ENCODE data around the gene TRPM6.

Gene TRPM6

DNA sequence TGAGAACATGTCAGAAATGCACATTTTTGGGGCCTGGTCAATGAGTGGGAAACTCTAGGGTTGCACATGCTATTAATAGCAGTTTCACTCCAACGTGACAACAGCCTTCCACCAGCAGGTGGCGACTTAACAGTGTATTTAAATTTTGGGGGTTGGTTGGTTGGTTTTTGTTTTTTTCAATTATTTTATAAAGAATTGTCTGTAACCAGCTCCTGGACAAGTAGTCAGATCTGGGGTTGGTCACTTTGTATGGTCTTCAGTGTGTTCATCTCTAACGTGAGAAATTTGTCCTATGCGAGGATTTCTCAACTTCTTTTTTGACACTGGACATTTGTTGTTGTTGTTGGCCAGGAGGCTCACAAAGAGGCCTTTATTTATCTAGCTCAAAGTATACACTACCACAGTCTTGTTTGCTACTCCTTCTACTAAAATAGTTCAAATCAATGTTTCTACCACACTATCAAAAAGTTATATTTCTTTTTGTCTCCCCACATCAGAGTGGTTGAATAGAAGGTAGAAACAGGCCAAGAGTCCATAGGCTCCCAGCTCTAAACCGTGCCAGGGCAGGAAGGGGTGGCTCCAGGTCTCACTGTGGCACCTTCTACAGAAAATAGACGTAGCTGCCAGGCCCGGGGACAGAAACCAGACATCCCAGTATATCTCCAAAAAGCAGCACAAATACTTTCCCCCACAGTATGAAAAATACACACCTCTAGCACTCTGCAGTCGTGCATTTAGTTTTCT, 110.4 kb downstream of the TRPM6 start:
- no peak overlapping the region for H3K4me3 ChIP-seq (replicated peaks; ENCODE audit: low read depth, low read length)
- TF ChIP-seq, protein P1, sequence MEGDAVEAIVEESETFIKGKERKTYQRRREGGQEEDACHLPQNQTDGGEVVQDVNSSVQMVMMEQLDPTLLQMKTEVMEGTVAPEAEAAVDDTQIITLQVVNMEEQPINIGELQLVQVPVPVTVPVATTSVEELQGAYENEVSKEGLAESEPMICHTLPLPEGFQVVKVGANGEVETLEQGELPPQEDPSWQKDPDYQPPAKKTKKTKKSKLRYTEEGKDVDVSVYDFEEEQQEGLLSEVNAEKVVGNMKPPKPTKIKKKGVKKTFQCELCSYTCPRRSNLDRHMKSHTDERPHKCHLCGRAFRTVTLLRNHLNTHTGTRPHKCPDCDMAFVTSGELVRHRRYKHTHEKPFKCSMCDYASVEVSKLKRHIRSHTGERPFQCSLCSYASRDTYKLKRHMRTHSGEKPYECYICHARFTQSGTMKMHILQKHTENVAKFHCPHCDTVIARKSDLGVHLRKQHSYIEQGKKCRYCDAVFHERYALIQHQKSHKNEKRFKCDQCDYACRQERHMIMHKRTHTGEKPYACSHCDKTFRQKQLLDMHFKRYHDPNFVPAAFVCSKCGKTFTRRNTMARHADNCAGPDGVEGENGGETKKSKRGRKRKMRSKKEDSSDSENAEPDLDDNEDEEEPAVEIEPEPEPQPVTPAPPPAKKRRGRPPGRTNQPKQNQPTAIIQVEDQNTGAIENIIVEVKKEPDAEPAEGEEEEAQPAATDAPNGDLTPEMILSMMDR (IDR thresholded peaks at IDR 0.05; ENCODE audit: low read length, missing control alignments): peak; percentile 79
- DNase-seq (ENCODE audit: low read depth): peak; percentile 75

DNA sequence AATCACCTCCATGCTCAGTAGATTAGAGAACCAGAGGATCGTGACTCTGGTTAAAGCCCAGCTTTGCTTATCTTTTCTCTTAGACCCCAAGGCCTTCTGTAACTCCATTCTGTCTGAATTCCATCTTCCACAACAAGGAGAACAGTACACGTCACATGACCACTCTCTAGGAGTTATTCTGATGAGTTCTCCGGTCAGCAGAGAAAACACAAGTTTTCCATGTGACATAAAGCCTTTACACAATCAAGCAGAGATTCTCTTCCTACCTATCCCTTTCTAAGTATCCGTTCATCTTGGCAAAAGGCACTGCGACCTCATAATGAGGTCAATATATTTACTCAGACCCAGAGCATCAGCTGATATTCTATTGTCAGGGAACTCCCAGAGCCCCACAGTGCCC, 112.3 kb downstream of the TRPM6 start:
- no peak for DNase-seq (ENCODE audit: low read depth)
- H3K4me3 ChIP-seq (replicated peaks; ENCODE audit: low read depth, low read length): no peak overlapping the region
- TF ChIP-seq, protein P1 (IDR thresholded peaks at IDR 0.05; ENCODE audit: low read length, missing control alignments): no peak

DNA sequence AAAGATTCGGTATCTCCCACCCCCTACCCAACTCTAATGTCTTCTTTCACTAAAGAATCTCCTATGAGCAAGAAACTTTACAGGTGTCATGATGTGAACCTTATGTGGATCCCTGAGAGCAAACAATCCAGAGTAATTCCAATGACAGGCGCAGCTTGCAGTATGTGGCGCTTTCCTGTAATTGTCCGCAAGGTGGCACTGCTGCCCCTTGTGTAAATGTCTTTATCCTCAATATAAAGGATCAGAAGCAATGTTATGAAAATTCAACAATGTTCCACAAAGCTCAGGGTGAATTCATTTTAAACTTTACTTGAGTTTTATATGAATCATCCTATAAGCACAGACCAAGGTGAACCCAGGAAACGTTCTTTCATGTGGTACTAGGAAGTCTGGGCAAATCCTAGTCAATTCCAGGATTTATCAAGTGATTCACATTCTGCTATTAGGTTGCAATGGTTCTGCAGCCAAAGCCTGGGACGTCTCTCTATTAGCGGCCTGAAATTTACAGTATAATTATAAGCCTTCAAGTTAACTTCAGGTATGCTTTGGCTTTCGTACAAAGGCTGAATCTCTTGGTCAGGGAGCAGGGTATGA, 113.7 kb downstream of the TRPM6 start:
- DNase-seq (ENCODE audit: low read depth): peak; percentile 85
- TF ChIP-seq, protein P1 (IDR thresholded peaks at IDR 0.05; ENCODE audit: low read length, missing control alignments): peak; percentile 90
- no peak overlapping the region for H3K4me3 ChIP-seq (replicated peaks; ENCODE audit: low read depth, low read length)

DNA sequence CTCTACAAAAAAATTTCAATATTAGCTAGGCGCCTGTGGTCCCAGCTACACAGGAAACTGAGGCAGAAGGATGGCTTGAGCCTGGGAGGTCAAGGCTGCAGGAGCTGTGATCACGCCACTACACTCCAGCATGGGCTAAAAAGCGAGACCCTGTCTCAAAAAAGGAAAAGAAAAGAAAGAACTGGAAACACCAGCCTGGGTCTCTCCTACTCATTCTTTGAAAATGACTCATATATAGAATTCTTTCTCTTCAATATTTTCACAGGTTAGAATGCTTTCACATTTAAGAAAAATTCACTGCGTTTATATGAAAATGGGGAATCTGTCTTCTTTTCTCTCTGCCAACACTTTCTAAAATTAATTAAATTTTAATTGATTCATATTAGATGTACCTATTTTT, 115.6 kb downstream of the TRPM6 start:
- TF ChIP-seq, protein P1 (IDR thresholded peaks at IDR 0.05; ENCODE audit: low read length, missing control alignments): no peak
- DNase-seq (ENCODE audit: low read depth): no peak
- no peak overlapping the region for H3K4me3 ChIP-seq (replicated peaks; ENCODE audit: low read depth, low read length)

DNA sequence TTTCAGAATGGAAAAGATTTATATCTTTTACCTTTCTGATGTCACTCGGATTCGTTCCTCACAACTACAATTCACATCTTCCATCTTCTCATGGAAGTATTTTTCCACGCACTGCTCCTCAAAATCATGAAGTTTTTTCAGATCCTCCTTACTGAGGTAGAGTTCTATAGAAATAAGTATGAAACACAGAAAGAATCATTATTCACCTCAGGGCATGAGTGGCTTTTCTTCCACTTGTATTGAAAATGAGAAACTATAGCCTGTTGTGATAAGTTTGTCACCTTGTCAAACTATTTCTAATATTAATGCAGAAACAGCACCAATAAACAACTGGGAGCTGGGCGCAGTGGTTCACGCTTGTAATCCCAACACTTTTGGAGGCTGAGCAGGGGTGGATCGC, 116.0 kb downstream of the TRPM6 start:
- DNase-seq (ENCODE audit: low read depth): no peak
- no peak overlapping the region for H3K4me3 ChIP-seq (replicated peaks; ENCODE audit: low read depth, low read length)
- TF ChIP-seq, protein P1 (IDR thresholded peaks at IDR 0.05; ENCODE audit: low read length, missing control alignments): no peak

DNA sequence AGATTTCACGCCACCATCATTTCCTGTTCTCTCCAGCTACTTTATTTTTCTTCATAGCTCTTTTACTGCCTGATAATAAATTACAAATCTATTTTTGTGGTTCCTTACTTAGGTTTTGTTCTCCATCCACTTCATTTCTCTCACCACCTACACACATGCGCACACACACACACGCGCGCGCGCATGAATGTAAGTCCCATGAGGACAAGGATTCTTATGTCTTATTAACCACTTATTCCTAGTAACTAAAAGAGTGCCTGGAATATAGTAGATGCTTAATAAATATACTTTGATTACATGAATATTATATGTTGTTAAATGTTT, 116.5 kb downstream of the TRPM6 start:
- DNase-seq (ENCODE audit: low read depth): no peak
- TF ChIP-seq, protein P1 (IDR thresholded peaks at IDR 0.05; ENCODE audit: low read length, missing control alignments): no peak
- no peak overlapping the region for H3K4me3 ChIP-seq (replicated peaks; ENCODE audit: low read depth, low read length)
